Smooth muscle cell (in vitro differentiated cells): ENCODE results near the gene RRP7A. TPM values are rescaled to one million over a fixed set of nuclear protein-coding genes. Genes with fewer than 3 reads are reported as not detected.
"Not testable (repeated sequence)": the region's sequence is repeated elsewhere in the genome, so short reads cannot be mapped to it uniquely, and the experiment has no call there.

Experiments used
- DNase-seq: peaks from one replicate; lab custom pipeline; 2025; ENCODE audit not compliant: unreplicated experiment; lab: John Stamatoyannopoulos, UW
- H2AFZ ChIP-seq: fragments of 200-600 bp; sonication (generic); 2 replicates; pipeline ENCODE4 v1.6.0; 2016; ENCODE audit warnings: antibody characterized with exemption, low read depth, mild to moderate bottlenecking
- H3F3A ChIP-seq: fragments of 200-600 bp; sonication (generic); 2 replicates; pipeline ENCODE4 v1.6.0; 2017; ENCODE audit warnings: antibody characterized with exemption, low read depth
- H3K27ac ChIP-seq: fragments of 200-600 bp; sonication (generic); 2 replicates; pipeline ENCODE4 v1.5.1; 2016; ENCODE audit warnings: low read depth, mild to moderate bottlenecking
- H3K27me3 ChIP-seq: fragments of 200-600 bp; sonication (generic); 2 replicates; pipeline ENCODE4 v1.6.1; 2016; ENCODE audit warnings: low read depth, mild to moderate bottlenecking
- H3K36me3 ChIP-seq: fragments of 200-600 bp; sonication (generic); 2 replicates; pipeline ENCODE4 v1.5.1; 2016; ENCODE audit warnings: low read depth
- H3K4me1 ChIP-seq: fragments of 200-600 bp; sonication (generic); 2 replicates; pipeline ENCODE4 v1.5.1; 2016; ENCODE audit warnings: low read depth
- H3K4me2 ChIP-seq: fragments of 200-600 bp; sonication (generic); 2 replicates; pipeline ENCODE4 v1.6.0; 2016; ENCODE audit warnings: mild to moderate bottlenecking
- H3K4me3 ChIP-seq: fragments of 200-600 bp; sonication (generic); 2 replicates; pipeline ENCODE4 v1.5.1; 2016; ENCODE audit warnings: mild to moderate bottlenecking
- H3K79me2 ChIP-seq: fragments of 200-600 bp; sonication (generic); 2 replicates; pipeline ENCODE4 v1.6.0; 2016; ENCODE audit warnings: low read depth, mild to moderate bottlenecking
- H3K9ac ChIP-seq: fragments of 200-600 bp; sonication (generic); 2 replicates; pipeline ENCODE4 v1.6.0; 2016; ENCODE audit warnings: low read depth
- H3K9me3 ChIP-seq: fragments of 200-600 bp; sonication (generic); replicated peaks from 2 replicates; pipeline ENCODE4 v1.5.1; 2016; ENCODE audit warnings: low read depth
- H4K20me1 ChIP-seq: fragments of 200-600 bp; sonication (generic); 2 replicates; pipeline ENCODE4 v1.6.0; 2016; ENCODE audit warnings: low read depth
- whole genome bisulfite sequencing: methylation state at CpG from one replicate; pipeline ENCODE4 v1.1.7; 2016; ENCODE audit warnings: low lambda C conversion rate; 5-methylcytosine and 5-hydroxymethylcytosine counted together
- polyA plus RNA-seq: library from polyadenylated mRNA; unstranded; fragments of >200 nt; fragmentation: Nextera tagmentation; extraction: Ambion mirVana; gene quantifications from 2 replicates; pipeline ENCODE4 v1.2.1, GENCODE V29; 2016
- total RNA-seq: library from RNA; depleted of rRNA; stranded (reverse); fragments of >200 nt; gene quantifications from 2 replicates; pipeline ENCODE4 v1.2.3, GENCODE V29; 2014
- TF ChIP-seq, protein P1 (sequence below): fragments of 200-600 bp; sonication (generic); IDR thresholded peaks from 2 replicates; pipeline ENCODE4 v1.5.1; 2017; ENCODE audit warnings: borderline replicate concordance, mild to moderate bottlenecking, antibody characterized with exemption; ENCODE audit not compliant: insufficient read depth, poor library complexity, severe bottlenecking

RRP7A gene
- total and polyA plus RNA-seq, 2 experiments from 2014 or later: 24.5 to 64.2 TPM

DNA sequence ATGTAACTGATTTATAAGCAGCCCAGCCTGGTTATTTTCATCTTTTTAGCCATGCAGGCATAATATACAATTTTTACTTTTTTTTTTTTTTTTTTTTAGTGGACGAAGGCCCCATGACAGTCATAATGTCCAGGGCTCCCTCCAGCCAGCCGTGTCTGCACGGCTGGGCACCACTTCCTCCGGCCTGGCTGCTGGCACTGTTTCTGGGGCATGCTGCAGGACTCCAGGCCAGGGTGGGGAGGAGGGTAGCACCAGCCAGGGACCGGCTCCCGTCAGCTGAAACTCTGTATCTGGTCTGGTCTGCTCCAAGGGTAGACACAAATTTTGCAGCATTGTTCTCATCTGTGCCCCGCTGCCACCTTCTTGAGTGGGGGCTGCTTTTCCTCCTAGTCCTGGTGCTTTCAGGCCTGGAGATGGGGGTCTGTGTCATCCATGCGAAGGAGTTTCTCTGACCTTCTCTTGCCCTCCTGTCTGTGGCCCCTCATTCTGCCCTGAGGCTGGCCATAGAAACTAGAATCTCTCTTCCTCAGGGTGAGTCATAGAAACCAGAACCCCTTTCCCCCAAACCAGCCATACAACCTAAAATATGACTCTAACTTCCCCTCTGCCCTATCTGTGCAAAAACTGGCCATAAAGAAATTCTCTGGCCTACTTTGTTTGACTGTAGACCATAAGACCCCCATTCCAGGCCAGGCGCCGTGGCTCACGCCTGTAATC lies 9.2 kb upstream of the RRP7A start:
- Histone ChIP-seq H3K27me3 (no peaks in the 10 kb centered on the region), H4K20me1 (no peaks in the 10 kb centered on the region), H3K4me1 (no peaks in the 10 kb centered on the region), H3K79me2 (no peaks in the 10 kb centered on the region), H3K36me3 (no peaks in the 10 kb centered on the region), H2AFZ (no peak overlapping the region), H3K9me3 (no peaks in the 10 kb centered on the region), H3K9ac (no peak overlapping the region), H3K4me2 (no peak overlapping the region), H3F3A (peaks cover 4% of the 10 kb centered on the region), H3K4me3 (no peak overlapping the region), H3K27ac (peak overlapping the region; percentile 71)
- TF ChIP-seq, protein P1, sequence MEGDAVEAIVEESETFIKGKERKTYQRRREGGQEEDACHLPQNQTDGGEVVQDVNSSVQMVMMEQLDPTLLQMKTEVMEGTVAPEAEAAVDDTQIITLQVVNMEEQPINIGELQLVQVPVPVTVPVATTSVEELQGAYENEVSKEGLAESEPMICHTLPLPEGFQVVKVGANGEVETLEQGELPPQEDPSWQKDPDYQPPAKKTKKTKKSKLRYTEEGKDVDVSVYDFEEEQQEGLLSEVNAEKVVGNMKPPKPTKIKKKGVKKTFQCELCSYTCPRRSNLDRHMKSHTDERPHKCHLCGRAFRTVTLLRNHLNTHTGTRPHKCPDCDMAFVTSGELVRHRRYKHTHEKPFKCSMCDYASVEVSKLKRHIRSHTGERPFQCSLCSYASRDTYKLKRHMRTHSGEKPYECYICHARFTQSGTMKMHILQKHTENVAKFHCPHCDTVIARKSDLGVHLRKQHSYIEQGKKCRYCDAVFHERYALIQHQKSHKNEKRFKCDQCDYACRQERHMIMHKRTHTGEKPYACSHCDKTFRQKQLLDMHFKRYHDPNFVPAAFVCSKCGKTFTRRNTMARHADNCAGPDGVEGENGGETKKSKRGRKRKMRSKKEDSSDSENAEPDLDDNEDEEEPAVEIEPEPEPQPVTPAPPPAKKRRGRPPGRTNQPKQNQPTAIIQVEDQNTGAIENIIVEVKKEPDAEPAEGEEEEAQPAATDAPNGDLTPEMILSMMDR: no peak
- no peak for DNase-seq
- 84% methylated on average over 11 of the region's 11 CpGs for WGBS

DNA sequence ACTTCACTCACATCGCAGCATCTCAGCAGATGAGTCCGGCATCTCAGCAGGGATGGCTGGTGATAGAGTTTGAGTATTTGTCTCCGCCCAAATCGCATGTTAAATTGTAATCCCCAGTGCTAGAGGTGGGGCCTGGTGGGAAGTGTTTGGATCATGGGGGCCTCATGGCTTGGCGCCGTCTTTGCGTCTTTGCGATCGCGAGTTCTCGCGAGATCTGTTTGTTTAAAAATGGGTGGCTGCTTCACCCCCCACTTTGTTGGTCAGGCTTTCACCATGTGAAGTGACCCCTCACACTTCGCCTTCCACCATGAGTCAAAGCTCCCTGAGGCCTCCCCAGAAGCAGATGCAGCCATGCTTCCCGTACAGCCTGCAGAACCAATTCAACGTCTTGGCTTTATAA lies 3.0 kb upstream of the RRP7A start:
- no peaks in the 10 kb centered on the region for H3F3A ChIP-seq
- H3K36me3 ChIP-seq: no peaks in the 10 kb centered on the region
- TF ChIP-seq, protein P1: no peak
- no peak overlapping the region for H3K4me2 ChIP-seq
- DNase-seq: no peak
- no peaks in the 10 kb centered on the region for H3K27me3 ChIP-seq
- no peaks in the 10 kb centered on the region for H3K9me3 ChIP-seq
- no peak overlapping the region for H3K9ac ChIP-seq
- no peak overlapping the region for H3K27ac ChIP-seq
- H2AFZ ChIP-seq: no peak overlapping the region
- H3K79me2 ChIP-seq: peaks cover 18% of the 10 kb centered on the region
- WGBS: 96% methylated on average over 15 of the region's 15 CpGs
- H4K20me1 ChIP-seq: peaks cover 7% of the 10 kb centered on the region
- peaks cover 9% of the 10 kb centered on the region for H3K4me1 ChIP-seq
- no peak overlapping the region for H3K4me3 ChIP-seq

DNA sequence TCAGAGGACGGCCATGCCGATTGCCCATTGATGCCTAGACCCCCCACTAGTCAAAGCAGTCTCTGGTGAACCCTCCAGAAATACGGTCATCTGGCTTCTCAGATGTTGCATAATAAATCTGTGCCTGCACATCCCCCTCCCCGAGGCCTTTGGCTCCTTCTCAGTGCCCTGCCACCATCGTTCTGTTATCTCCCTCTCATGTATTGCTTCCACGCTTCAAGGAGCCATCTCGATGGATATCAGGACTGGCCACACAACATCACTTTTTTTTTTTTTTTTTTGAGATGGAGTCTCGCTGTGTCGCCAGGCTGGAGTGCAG lies 1.6 kb upstream of the RRP7A start:
- no peak for DNase-seq
- H3F3A ChIP-seq: no peaks in the 10 kb centered on the region
- H3K9me3 ChIP-seq: no peaks in the 10 kb centered on the region
- no peaks in the 10 kb centered on the region for H3K36me3 ChIP-seq
- peaks cover 7% of the 10 kb centered on the region for H4K20me1 ChIP-seq
- no peak overlapping the region for H3K9ac ChIP-seq
- H3K4me2 ChIP-seq: no peak overlapping the region
- no peak overlapping the region for H3K27ac ChIP-seq
- 89% methylated on average over 9 of the region's 9 CpGs for WGBS
- H3K27me3 ChIP-seq: no peaks in the 10 kb centered on the region
- peaks cover 9% of the 10 kb centered on the region for H3K4me1 ChIP-seq
- H2AFZ ChIP-seq: peak overlapping the region; percentile 71
- H3K4me3 ChIP-seq: no peak overlapping the region
- H3K79me2 ChIP-seq: peaks cover 26% of the 10 kb centered on the region
- TF ChIP-seq, protein P1: no peak

DNA sequence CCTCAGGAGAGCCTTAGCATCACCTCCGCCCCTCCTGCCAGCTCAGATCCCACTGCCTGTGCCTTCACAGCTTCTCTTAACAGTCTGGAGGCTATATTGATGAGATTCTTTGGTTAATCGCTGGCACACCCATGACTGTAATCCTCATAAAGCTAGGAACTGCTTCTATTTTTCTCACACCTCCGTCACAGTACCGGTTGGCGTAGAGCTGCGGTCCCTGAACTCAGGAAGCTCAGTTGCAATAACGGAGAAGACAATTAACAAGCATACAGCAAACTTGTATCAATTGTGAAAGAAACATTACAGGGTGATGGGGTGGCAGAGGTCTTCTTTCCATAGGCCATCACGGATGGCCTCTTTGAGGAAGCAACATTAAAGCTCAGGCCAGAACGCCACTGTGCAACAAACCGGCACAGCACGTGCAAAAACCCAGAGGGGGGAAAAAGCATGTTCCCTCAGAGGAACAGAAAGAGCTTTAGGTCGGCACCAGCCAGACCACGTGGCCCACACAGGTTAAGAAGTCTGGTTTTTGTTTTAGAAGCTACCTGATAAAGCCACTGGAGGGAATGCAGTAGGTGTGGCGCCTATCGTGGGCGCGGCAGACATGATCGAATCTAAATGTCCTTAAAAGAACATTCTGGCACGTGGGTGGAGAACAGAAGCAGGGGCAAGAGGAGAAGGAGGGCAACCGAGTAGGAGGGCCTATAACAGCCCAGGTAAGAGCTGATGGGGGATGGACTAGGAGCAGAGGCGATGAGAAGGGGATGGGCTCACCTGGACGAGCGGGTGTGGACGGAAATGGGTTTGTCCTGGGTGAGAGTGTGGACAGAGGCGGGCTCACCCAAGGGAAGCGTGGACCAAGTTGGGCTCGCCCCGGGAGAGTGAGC lies 715 bp downstream of the RRP7A start:
- H4K20me1 ChIP-seq: peaks cover 11% of the 10 kb centered on the region
- 24% methylated on average over 19 of the region's 28 CpGs for WGBS
- H3K4me2 ChIP-seq: peak overlapping the region; percentile 88
- H3K36me3 ChIP-seq, DNase-seq, H3K27me3 ChIP-seq, H3F3A ChIP-seq, H3K4me1 ChIP-seq, H3K9me3 ChIP-seq: not testable (repeated sequence)
- peak overlapping the region; percentile 99 for H3K4me3 ChIP-seq
- peak overlapping the region; percentile 88 for H3K9ac ChIP-seq
- peak overlapping the region; percentile 71 for H2AFZ ChIP-seq
- H3K27ac ChIP-seq: peak overlapping the region; percentile 26
- H3K79me2 ChIP-seq: peaks cover 26% of the 10 kb centered on the region

DNA sequence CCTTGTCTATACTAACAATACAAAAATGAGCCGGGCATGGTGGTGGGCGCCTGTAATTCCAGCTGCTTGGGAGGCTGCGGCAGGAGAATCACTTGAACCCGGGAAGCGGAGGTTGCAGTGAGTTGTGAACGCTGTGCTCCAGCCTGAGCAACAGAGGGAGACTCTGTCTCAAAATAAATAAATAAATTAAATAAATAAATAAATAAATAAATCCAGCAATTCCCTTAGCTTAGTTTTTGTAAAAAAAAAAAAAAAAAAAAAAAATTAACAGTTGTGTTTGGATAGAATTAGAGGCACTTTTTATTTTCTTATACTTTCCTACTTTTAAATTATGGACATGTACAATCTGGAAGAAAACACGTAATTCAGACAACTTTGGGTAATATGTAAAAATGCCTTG lies 2.5 kb downstream of the RRP7A start:
- H3K9ac ChIP-seq, H3K4me3 ChIP-seq, H3F3A ChIP-seq, DNase-seq, H3K36me3 ChIP-seq, H3K4me2 ChIP-seq, H3K27me3 ChIP-seq, H3K4me1 ChIP-seq, H3K9me3 ChIP-seq, H3K27ac ChIP-seq, H2AFZ ChIP-seq: not testable (repeated sequence)
- Histone ChIP-seq H4K20me1 (peaks cover 11% of the 10 kb centered on the region), H3K79me2 (peaks cover 26% of the 10 kb centered on the region)
- 98% methylated on average over 7 of the region's 7 CpGs for WGBS
